ENCODE measurements around the gene MAB21L2. TPM values are rescaled to one million over a fixed set of nuclear protein-coding genes. Genes with fewer than 3 reads are reported as not detected.

Gene MAB21L2
- total and polyA plus RNA-seq, 2 of the 13 experiments (the other 11 are each of a cell fraction or from before 2014, with no cell fraction given): not detected

- H3K4me2 ChIP-seq (ENCODE audit: low read depth, low read length): no peak overlapping the region
- no peak overlapping the region for H3K9ac ChIP-seq (ENCODE audit: insufficient read depth, low read depth, low read length)
- TF ChIP-seq MAFK (conservative IDR thresholded peaks at IDR 0.05 in 1 of 2, IDR thresholded peaks at IDR 0.05 in 1 of 2; ENCODE audit: low read length in 2 of 2) (peak; percentile 14 to 42; a peak in 1 of 4 replicates), MAFF (IDR thresholded peaks at IDR 0.05; ENCODE audit: low read depth, low read length) (peak; percentile 44; the same call in 1 of the 2 replicates), MYNN (CRISPR knock-in tag; IDR thresholded peaks at IDR 0.05; ENCODE audit: low read depth) (no peak)
- ATAC-seq (no peak), DNase-seq (ENCODE audit: low spot score) (no peak), FAIRE-seq (no peak)
- no peak overlapping the region for H2AFZ ChIP-seq (ENCODE audit: low read length)
- H3K36me3 ChIP-seq (replicated peaks in 1 of 2; ENCODE audit: control insufficient read depth in 1 of 2, insufficient read depth in 2 of 2, low read length in 2 of 2): peaks cover 5 to 20% of the 10 kb centered on the region in 2 experiments; a peak in 3 of 5 replicates
- no peaks in the 10 kb centered on the region for H4K20me1 ChIP-seq (ENCODE audit: insufficient read depth, low read length)
- no peaks in the 10 kb centered on the region for H3K9me3 ChIP-seq (ENCODE audit: low read length)
- H3K4me3 ChIP-seq (replicated peaks in 1 of 3; ENCODE audit: insufficient read depth in 1 of 3, low read depth in 2 of 3, low read length in 3 of 3): no peak overlapping the region
- CTCF ChIA-PET (ENCODE audit: low intra/inter-chr PET ratio, low total read pairs): no interaction called here
- no peaks in the 10 kb centered on the region for H3K79me2 ChIP-seq (ENCODE audit: insufficient read depth, low read length)
- H3K4me1 ChIP-seq (ENCODE audit: insufficient read depth, low read length): peaks cover under 1% of the 10 kb centered on the region; the same call in 1 of the 2 replicates
- no peaks in the 10 kb centered on the region for H3K27me3 ChIP-seq (ENCODE audit: control insufficient read depth in 1 of 2, insufficient read depth in 2 of 2, low read length in 2 of 2)
- POLR2A ChIA-PET: no interaction called here
- intact Hi-C loops (cut with micrococcal nuclease; ENCODE audit: unreplicated experiment) (no loop called here), in situ Hi-C loops (cut with HindIII; ENCODE audit: extremely low pct_ligation_motif_present, low pct_unique_long_range_greater_than_20kb) (no loop called here)
- BruUV-seq (replicated peaks): no TSS peak
- H3K27ac ChIP-seq (ENCODE audit: extremely low read length, insufficient read depth, low read length): no peak overlapping the region
These were observed 4.3 kb downstream of the MAB21L2 start for GRCh38 chr4:150586162-150586810.

GRCh38 chr4:150588316-150588715, 6.4 kb downstream of the MAB21L2 start:
- Histone ChIP-seq H3K36me3 (replicated peaks in 1 of 2; ENCODE audit: control insufficient read depth in 1 of 2, insufficient read depth in 2 of 2, low read length in 2 of 2) (peaks cover 1 to 15% of the 10 kb centered on the region in 2 experiments; a peak in 3 of 5 replicates), H3K27ac (ENCODE audit: extremely low read length, insufficient read depth, low read length) (no peak overlapping the region), H2AFZ (ENCODE audit: low read length) (no peak overlapping the region), H3K9me3 (ENCODE audit: low read length) (no peaks in the 10 kb centered on the region), H3K4me1 (ENCODE audit: insufficient read depth, low read length) (peaks cover 7% of the 10 kb centered on the region; the same call in 1 of the 2 replicates), H3K4me3 (replicated peaks in 1 of 3; ENCODE audit: insufficient read depth in 1 of 3, low read depth in 2 of 3, low read length in 3 of 3) (no peak overlapping the region), H3K79me2 (ENCODE audit: insufficient read depth, low read length) (no peaks in the 10 kb centered on the region), H3K27me3 (ENCODE audit: control insufficient read depth in 1 of 2, insufficient read depth in 2 of 2, low read length in 2 of 2) (no peaks in the 10 kb centered on the region), H3K4me2 (ENCODE audit: low read depth, low read length) (no peak overlapping the region), H4K20me1 (ENCODE audit: insufficient read depth, low read length) (no peaks in the 10 kb centered on the region), H3K9ac (ENCODE audit: insufficient read depth, low read depth, low read length) (no peak overlapping the region)
- intact Hi-C loops (cut with micrococcal nuclease; ENCODE audit: unreplicated experiment): no loop called here
- ChIA-PET CTCF (ENCODE audit: low intra/inter-chr PET ratio, low total read pairs) (no interaction called here), POLR2A (no interaction called here)
- BruUV-seq (replicated peaks): no TSS peak
- DNase-seq (ENCODE audit: low spot score): no peak
- WGBS (ENCODE audit: low lambda C conversion rate): 90% methylated on average over 1 of the region's 1 CpG
- TF ChIP-seq TBX3 (IDR thresholded peaks at IDR 0.05; ENCODE audit: borderline replicate concordance): no peak
- no peak for TF ChIP-seq ARNT2 (CRISPR knock-in tag; IDR thresholded peaks at IDR 0.05; ENCODE audit: low read depth)
- TF ChIP-seq MAFK (conservative IDR thresholded peaks at IDR 0.05 in 1 of 2, IDR thresholded peaks at IDR 0.05 in 1 of 2; ENCODE audit: low read length in 2 of 2): 0 out of 4 replicates have a peak, but pooled peaks of 1 of the 2 experiments have one; percentile 14
- no peak for ATAC-seq
- in situ Hi-C loops (cut with HindIII; ENCODE audit: extremely low pct_ligation_motif_present, low pct_unique_long_range_greater_than_20kb): no loop called here
- FAIRE-seq: no peak

Data from HepG2 (cell line).